Adrenal gland (tissue), 5 donors: ENCODE measurements around the gene SMIM35.

ENCODE experiments used
- POLR2A ChIP-seq, 2 donors: fragments of 450-650 bp; IDR thresholded peaks; one replicate each; pipeline ENCODE4 v1.6.1; 2017; ENCODE audit warnings: antibody characterized with exemption in 2 of 2, mild to moderate bottlenecking in 2 of 2, moderate library complexity in 1 of 2
- TF ChIP-seq, protein P1 (sequence below), 6 experiments: fragments of 450-650 bp in 4 of 6; fragments of 200-600 bp in 2 of 6; sonication (generic) in 1 of 6; IDR thresholded peaks; 1 replicate in 5 of 6; 2 replicates in 1 of 6; pipeline versions ENCODE4 v1.5.1 to v1.8.0; 2016 to 2021; ENCODE audit warnings: antibody characterized with exemption in 6 of 6, mild to moderate bottlenecking in 2 of 6, moderate library complexity in 1 of 6
- donor health status: DM: no; HTN: no; CAD: no.

DNA sequence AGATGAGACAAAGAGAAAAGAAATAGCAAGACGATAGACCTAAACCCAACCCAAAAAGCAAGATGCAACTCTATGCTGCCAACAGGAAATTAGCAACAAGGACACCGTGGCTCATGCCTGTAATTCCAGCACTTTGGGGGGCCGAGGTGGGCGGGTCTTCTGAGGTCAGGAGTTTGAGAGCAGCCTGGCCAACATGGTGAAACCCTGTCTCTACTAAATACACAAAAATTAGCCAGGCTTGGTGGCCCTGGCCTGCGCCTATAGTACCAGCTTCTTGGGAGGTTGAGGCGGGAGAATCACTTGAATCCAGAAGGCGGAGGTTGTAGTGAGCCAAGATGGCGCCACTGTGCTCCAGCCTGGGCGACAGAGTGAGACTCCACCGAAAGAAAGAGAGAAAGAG is 124.9 kb downstream of the SMIM35 start:
- TF ChIP-seq, protein P1, sequence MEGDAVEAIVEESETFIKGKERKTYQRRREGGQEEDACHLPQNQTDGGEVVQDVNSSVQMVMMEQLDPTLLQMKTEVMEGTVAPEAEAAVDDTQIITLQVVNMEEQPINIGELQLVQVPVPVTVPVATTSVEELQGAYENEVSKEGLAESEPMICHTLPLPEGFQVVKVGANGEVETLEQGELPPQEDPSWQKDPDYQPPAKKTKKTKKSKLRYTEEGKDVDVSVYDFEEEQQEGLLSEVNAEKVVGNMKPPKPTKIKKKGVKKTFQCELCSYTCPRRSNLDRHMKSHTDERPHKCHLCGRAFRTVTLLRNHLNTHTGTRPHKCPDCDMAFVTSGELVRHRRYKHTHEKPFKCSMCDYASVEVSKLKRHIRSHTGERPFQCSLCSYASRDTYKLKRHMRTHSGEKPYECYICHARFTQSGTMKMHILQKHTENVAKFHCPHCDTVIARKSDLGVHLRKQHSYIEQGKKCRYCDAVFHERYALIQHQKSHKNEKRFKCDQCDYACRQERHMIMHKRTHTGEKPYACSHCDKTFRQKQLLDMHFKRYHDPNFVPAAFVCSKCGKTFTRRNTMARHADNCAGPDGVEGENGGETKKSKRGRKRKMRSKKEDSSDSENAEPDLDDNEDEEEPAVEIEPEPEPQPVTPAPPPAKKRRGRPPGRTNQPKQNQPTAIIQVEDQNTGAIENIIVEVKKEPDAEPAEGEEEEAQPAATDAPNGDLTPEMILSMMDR (IDR thresholded peaks at IDR 0.05) = no peak
- no peak for TF ChIP-seq POLR2A (IDR thresholded peaks at IDR 0.05)
